ENCODE measurements around the gene MYH11. TPM values are rescaled to one million over a fixed set of nuclear protein-coding genes. Genes with fewer than 3 reads are reported as not detected.
"Not testable (repeated sequence)": the region's sequence is repeated elsewhere in the genome, so short reads cannot be mapped to it uniquely, and the experiment has no call there.

MYH11 gene
- total RNA-seq, 4 donors from 2014 or later, result 13.7 to 139 (median 39.0) TPM

DNA sequence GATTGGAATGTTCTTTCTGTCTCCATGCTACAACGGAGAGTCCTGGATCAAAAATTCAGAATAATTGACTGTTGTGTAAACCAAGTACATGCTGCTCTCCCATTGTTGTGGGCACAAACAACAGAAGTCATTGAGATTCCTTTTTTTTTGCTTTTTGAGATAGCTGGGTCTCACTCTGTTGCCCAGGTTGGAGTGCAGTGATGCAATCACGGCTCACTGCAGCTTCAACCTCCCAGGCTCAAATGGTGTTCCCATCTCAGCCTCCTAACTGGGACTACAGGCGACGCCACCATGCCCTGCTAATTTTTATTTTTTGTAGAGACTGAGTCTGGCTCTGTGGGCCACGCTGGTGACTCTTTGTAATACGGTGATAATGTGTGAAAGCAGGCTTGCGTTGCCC is 182.3 kb downstream of the MYH11 start:
- intact Hi-C loops (cut with DNase I; ENCODE audit: low total_unique reads), result no loop called here
- no peak overlapping the region for H3K4me3 ChIP-seq (ENCODE audit: low read depth, poor library complexity, severe bottlenecking)
- 95 to 96% methylated on average over 7 of the region's 7 CpGs for WGBS, 2 donors
- no peak for DNase-seq (ENCODE audit: low spot score in 2 of 2)
- TF ChIP-seq, protein P1, sequence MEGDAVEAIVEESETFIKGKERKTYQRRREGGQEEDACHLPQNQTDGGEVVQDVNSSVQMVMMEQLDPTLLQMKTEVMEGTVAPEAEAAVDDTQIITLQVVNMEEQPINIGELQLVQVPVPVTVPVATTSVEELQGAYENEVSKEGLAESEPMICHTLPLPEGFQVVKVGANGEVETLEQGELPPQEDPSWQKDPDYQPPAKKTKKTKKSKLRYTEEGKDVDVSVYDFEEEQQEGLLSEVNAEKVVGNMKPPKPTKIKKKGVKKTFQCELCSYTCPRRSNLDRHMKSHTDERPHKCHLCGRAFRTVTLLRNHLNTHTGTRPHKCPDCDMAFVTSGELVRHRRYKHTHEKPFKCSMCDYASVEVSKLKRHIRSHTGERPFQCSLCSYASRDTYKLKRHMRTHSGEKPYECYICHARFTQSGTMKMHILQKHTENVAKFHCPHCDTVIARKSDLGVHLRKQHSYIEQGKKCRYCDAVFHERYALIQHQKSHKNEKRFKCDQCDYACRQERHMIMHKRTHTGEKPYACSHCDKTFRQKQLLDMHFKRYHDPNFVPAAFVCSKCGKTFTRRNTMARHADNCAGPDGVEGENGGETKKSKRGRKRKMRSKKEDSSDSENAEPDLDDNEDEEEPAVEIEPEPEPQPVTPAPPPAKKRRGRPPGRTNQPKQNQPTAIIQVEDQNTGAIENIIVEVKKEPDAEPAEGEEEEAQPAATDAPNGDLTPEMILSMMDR (IDR thresholded peaks at IDR 0.05), result no peak
- TF ChIP-seq POLR2A (IDR thresholded peaks at IDR 0.05), result no peak

DNA sequence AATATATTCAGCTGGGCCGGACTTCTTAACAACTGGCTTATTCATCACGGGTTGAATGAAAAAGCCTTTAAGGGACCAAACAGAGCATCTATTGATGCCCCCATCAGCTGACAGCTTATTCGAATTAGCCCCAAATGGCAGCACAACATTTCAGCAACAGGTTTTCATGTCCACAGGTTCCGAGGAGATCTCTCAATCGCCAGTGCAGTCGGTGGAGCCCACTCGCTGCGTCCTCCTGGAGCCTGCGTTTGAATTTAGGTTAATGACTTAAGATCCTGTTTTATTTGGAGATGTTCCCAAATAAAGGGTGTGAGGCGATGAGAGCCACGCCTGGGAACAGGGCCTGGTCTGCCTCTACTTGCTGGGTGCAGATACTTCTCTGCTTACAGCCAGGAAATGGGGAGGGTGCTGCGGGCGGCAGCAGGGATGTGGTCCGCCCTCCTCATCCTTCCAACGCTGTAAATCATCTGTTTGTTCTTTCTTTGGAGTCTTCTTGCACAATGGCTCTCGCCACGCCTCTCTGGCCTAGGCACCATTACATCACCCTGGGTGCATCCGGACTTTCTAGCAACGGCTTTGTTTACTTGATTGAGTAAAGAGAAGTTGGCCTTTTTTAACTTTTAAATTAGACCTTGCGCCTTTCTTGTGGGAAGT is 184.2 kb downstream of the MYH11 start:
- no peak overlapping the region for H3K4me3 ChIP-seq (ENCODE audit: low read depth, poor library complexity, severe bottlenecking)

DNA sequence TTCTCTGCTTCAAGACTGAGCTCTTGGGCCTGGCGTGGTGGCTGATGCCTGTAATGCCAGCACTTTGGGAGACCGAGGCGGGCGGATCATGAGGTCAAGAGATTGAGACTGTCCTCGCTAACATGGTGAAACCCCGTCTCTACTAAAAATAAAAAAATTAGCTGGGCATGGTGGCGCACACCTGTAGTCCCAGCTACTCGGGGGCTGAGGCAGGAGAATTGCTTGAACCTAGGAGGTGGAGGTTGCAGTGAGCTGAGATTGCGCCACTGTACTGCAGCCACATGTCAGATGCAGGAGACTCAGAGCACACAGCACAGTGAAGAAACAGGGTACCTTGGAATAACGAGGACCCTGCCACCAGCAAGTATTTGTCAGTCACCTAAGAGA is 184.7 kb downstream of the MYH11 start:
- intact Hi-C loops (cut with DNase I; ENCODE audit: low total_unique reads), result loop anchor here (1.0 kb wide), 1 partner anchor 28 kb away; no protein-coding TSS in a partner anchor
- 76 to 77% methylated on average over 10 of the region's 10 CpGs for WGBS, 2 donors
- not testable (repeated sequence) for H3K4me3 ChIP-seq (ENCODE audit: low read depth, poor library complexity, severe bottlenecking); DNase-seq (ENCODE audit: low spot score in 2 of 2)

More for the DNA sequence above, 184.2 kb downstream of the MYH11 start:
- no peak for TF ChIP-seq POLR2A (IDR thresholded peaks at IDR 0.05)
- TF ChIP-seq, protein P1 (IDR thresholded peaks at IDR 0.05), result no peak
- DNase-seq (ENCODE audit: low spot score in 2 of 2), result peak; percentile 97 to 98
- intact Hi-C loops (cut with DNase I; ENCODE audit: low total_unique reads), result loop anchor here (1.0 kb wide), 1 partner anchor 28 kb away; no protein-coding TSS in a partner anchor
- WGBS, 2 donors, result 2 to 3% methylated on average over 20 of the region's 20 CpGs

DNA sequence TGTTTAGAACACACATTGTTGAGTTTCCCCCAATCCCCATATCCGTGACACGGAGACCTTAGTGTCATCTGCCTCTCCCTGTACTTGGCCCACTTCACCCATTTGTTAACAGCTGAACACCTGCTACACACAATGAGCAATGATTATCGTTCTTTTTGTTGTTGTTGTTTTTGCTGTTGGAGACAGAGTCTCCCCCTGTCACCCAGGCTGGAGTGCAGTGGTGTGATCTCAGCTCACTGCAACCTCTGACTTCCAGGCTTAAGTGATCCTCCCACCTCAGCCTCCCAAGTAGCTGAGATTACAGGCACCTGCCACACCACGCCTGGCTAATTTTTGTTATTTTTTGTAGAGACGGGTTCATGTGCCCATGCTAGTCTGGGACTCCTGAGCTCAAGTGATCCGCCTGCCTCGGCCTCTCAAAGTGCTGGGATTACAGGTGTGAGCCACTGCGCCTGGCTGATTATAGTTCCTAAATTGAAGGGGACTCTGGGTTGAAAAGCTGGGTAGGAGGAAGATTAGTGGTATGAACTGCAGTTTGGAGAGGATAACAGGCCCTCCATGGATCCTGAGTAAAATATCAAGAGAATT is 185.2 kb downstream of the MYH11 start:
- 76 to 90% methylated on average over 8 of the region's 8 CpGs for WGBS, 2 donors
- TF ChIP-seq POLR2A (IDR thresholded peaks at IDR 0.05), result no peak
- TF ChIP-seq, protein P1 (IDR thresholded peaks at IDR 0.05), result no peak
- DNase-seq (ENCODE audit: low spot score in 2 of 2), result no peak
- no peak overlapping the region for H3K4me3 ChIP-seq (ENCODE audit: low read depth, poor library complexity, severe bottlenecking)
- intact Hi-C loops (cut with DNase I; ENCODE audit: low total_unique reads), result loop anchor here (1.0 kb wide), 1 partner anchor 27 kb away; no protein-coding TSS in a partner anchor

DNA sequence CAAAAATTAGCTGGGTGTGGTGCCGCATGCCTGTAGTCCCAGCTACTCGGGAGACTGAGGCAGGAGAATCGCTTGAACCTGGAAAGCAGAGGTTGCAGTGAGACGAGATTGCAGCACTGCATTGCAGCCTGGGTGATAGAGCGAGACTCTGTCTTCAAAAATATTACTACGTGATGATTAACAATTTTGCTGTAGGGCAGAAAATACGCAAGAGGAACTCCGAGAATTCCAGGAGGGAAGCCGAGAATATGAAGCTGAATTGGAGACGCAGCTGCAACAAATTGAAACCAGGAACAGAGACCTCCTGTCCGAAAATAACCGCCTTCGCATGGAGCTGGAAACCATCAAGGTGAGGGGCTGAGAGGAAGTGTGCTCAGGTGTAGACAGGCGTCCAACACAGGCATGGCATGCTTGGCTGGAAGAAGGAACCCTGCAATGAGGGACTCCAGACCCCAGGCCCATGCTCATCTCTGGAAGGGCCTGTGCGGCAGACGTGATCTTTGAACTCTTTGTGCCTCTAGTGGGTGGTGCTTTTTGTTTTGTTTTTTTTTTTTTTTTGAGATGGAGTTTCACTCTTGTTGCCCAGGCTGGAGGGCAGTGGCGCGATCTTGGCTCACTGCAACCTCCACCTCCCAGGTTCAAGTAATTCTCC is 189.6 kb downstream of the MYH11 start:
- no peak for DNase-seq (ENCODE audit: low spot score in 2 of 2)
- H3K4me3 ChIP-seq (ENCODE audit: low read depth, poor library complexity, severe bottlenecking), result no peak overlapping the region
- WGBS, 2 donors, result 82 to 86% methylated on average over 18 of the region's 18 CpGs
- no peak for TF ChIP-seq POLR2A (IDR thresholded peaks at IDR 0.05)
- TF ChIP-seq, protein P1 (IDR thresholded peaks at IDR 0.05), result no peak
- intact Hi-C loops (cut with DNase I; ENCODE audit: low total_unique reads), result no loop called here

DNA sequence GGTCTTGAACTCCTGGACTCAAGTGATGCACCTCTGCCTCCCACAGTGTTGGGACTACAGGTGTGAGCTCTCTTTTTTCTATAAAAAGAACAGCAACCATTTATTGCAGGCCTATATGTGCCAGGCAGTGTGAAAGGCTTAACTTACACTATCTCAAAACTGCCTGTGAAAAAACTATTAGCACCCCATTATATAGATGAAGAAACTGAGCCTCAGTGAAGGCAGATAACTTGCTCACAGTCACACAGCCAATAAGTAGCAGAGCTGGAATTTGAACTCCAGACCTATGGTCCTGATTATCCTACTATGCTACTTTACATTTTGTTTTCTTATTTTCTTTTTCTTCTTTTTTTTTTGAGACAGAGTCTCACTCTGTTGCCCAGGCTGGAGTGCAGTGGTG is 191.7 kb downstream of the MYH11 start:
- TF ChIP-seq, protein P1 (IDR thresholded peaks at IDR 0.05), result no peak
- no peak for TF ChIP-seq POLR2A (IDR thresholded peaks at IDR 0.05)
- no peak overlapping the region for H3K4me3 ChIP-seq (ENCODE audit: low read depth, poor library complexity, severe bottlenecking)
- intact Hi-C loops (cut with DNase I; ENCODE audit: low total_unique reads), result no loop called here
- DNase-seq (ENCODE audit: low spot score in 2 of 2), result no peak

Measured in lower leg skin (tissue), 4 donors.